GM12878 (cell line): ENCODE measurements around the gene FOXN4. TPM values are rescaled to one million over a fixed set of nuclear protein-coding genes. Genes with fewer than 3 reads are reported as not detected.

Experiments used
- ATAC-seq: fragments of 200-7000 bp; cut with Tn5 transposase; 3 replicates; pipeline ENCODE4 v1.9.1; 2020; ENCODE audit warnings: mild to moderate bottlenecking, moderate library complexity
- BruUV-seq: library from RNA; stranded (reverse); fragments of 400-500 nt; replicated peaks from 2 replicates; lab custom pipeline; 2021; lab: Mats Ljungman, UMichigan
- CTCF ChIA-PET: fragments of 300-600 bp; sonication (Branson Sonifier 250); formaldehyde crosslinking; extraction: SDS; loops from one replicate; lab custom pipeline; 2021; ENCODE audit warnings: inconsistent platforms; lab: Yijun Ruan, JAX
- POLR2A ChIA-PET: fragments of 350-600 bp; formaldehyde crosslinking; extraction: SDS; loops from one replicate; lab custom pipeline; 2021; ENCODE audit warnings: inconsistent platforms; lab: Charles Lee
- RAD21 ChIA-PET: fragments of 300-600 bp; sonication (Branson Sonifier 250); formaldehyde crosslinking; loops from one replicate; lab custom pipeline; 2023; ENCODE audit warnings: antibody characterized with exemption; ENCODE audit not compliant: unreplicated experiment; lab: Charles Lee
- SMC1A ChIA-PET: fragments of 300-600 bp; sonication (Branson Sonifier 250); formaldehyde crosslinking; loops from one replicate; lab custom pipeline; 2023; ENCODE audit not compliant: unreplicated experiment, uncharacterized antibody; lab: Charles Lee
- DNase-seq: peaks from one replicate; pipeline ENCODE4 v3.0.0-alpha.2; 2011; ENCODE audit warnings: low read depth, low spot score
- FAIRE-seq: peaks from 3 replicates; lab custom pipeline; 2011; peaks lifted over from hg19 to GRCh38; lab: Jason Lieb, UNC
- H2AFZ ChIP-seq: 2 replicates; pipeline ENCODE4 v1.6.0; 2011; ENCODE audit warnings: low read depth, low read length, control low read depth; ENCODE audit not compliant: control insufficient read depth
- H3K27ac ChIP-seq: 2 replicates; pipeline ENCODE4 v1.5.1; 2011; ENCODE audit warnings: control low read depth; ENCODE audit not compliant: control insufficient read depth, insufficient read depth
- H3K27me3 ChIP-seq, 2 experiments: replicated peaks in 1 of 2; 2 replicates each; pipeline versions ENCODE4 v1.6.0 to v1.6.1; 2011; ENCODE audit warnings: low read length in 1 of 2; ENCODE audit not compliant: control insufficient read depth in 2 of 2, insufficient read depth in 2 of 2
- H3K36me3 ChIP-seq, 2 experiments: 2 replicates each; pipeline ENCODE4 v1.5.1; 2011; ENCODE audit warnings: low read length in 1 of 2; ENCODE audit not compliant: control insufficient read depth in 2 of 2, insufficient read depth in 2 of 2
- H3K4me1 ChIP-seq: 2 replicates; pipeline ENCODE4 v1.6.1; 2011; ENCODE audit warnings: mild to moderate bottlenecking, low read length, moderate library complexity, mixed read lengths; ENCODE audit not compliant: control insufficient read depth, insufficient read depth
- H3K4me2 ChIP-seq: 2 replicates; pipeline ENCODE4 v1.6.0; 2011; ENCODE audit warnings: control low read depth; ENCODE audit not compliant: control insufficient read depth, insufficient read depth
- H3K4me3 ChIP-seq: fragments of 200-600 bp; sonication (generic); 2 replicates; pipeline ENCODE4 v1.5.1; 2016
- H3K79me2 ChIP-seq: 2 replicates; pipeline ENCODE4 v1.6.0; 2011; ENCODE audit warnings: low read length; ENCODE audit not compliant: control insufficient read depth, insufficient read depth
- H3K9ac ChIP-seq: 2 replicates; pipeline ENCODE4 v1.8.0; 2011; ENCODE audit warnings: low read length, control low read depth, mixed read lengths; ENCODE audit not compliant: control insufficient read depth, insufficient read depth
- H3K9me3 ChIP-seq: replicated peaks from 3 replicates; pipeline ENCODE4 v1.5.1; 2011; ENCODE audit warnings: mild to moderate bottlenecking, low read length; ENCODE audit not compliant: control insufficient read depth, insufficient read depth
- H4K20me1 ChIP-seq: 2 replicates; pipeline ENCODE4 v1.6.0; 2011; ENCODE audit not compliant: control insufficient read depth, insufficient read depth
- BMI1 ChIP-seq: fragments of 450-650 bp; IDR thresholded peaks from 2 replicates; pipeline ENCODE4 v1.6.1; 2016; ENCODE audit warnings: mild to moderate bottlenecking, moderate library complexity, borderline replicate concordance
- CBX3 ChIP-seq: fragments of 200-600 bp; sonication (generic); IDR thresholded peaks from 2 replicates; pipeline ENCODE4 v1.6.1; 2016; ENCODE audit warnings: low read depth, borderline replicate concordance
- EGR1 ChIP-seq, 2 experiments: IDR thresholded peaks; 1 replicate in 1 of 2; 2 replicates in 1 of 2; pipeline ENCODE4 v1.6.1; 2011 to 2012; ENCODE audit warnings: low read depth in 2 of 2, low read length in 2 of 2, borderline replicate concordance in 1 of 2, mild to moderate bottlenecking in 1 of 2, moderate library complexity in 1 of 2
- SREBF1 ChIP-seq: IDR thresholded peaks from 2 replicates; pipeline ENCODE4 v1.6.1; 2012; ENCODE audit warnings: mild to moderate bottlenecking, low read length
- WGBS: methylation state at CpG from one replicate; pipeline ENCODE4 v1.1.6; 2016; ENCODE audit warnings: low lambda C conversion rate; ENCODE audit not compliant: insufficient replicate concordance, insufficient coverage; ENCODE audit errors: missing lambda C conversion rate; 5-methylcytosine and 5-hydroxymethylcytosine counted together
- in situ Hi-C: fragments of 300-500 bp; cut with MboI; formaldehyde crosslinking; loops from 9 replicates; pipeline ENCODE4 v1.14.3; 2018; ENCODE audit warnings: mixed read lengths
- intact Hi-C: fragments of 100-400 bp; cut with micrococcal nuclease; formaldehyde crosslinking; loops from one replicate; pipeline ENCODE4 v1.14.2; 2022; ENCODE audit not compliant: unreplicated experiment
- polyA plus RNA-seq, 11 experiments: library from polyadenylated mRNA; depleted of rRNA in 4 of 11; unstranded in 6 of 11; stranded (reverse) in 5 of 11; fragments of >200 nt; fragmentation: Nextera tagmentation in 4 of 11; fragmentation: Illumina TruSeq in 1 of 11; extraction: Ambion mirVana in 4 of 11; extraction: Trizol in 1 of 11; gene quantifications; 1 replicate in 1 of 11; 2 replicates in 10 of 11; pipeline versions ENCODE4 v1.2.1 to v1.2.3, GENCODE V29; 2011 to 2016; ENCODE audit warnings: inconsistent platforms in 2 of 11, missing spikeins in 2 of 11, low read depth in 1 of 11
- total RNA-seq, 4 experiments: library from RNA; depleted of rRNA in 3 of 4; stranded (reverse); fragments of >200 nt in 3 of 4; fragmentation: Illumina TruSeq in 1 of 4; extraction: Trizol in 1 of 4; gene quantifications; 2 replicates each; pipeline versions ENCODE4 v1.2.1 to v1.2.3, GENCODE V29; 2013 to 2021
- TF ChIP-seq, protein P1 (sequence below): IDR thresholded peaks from 2 replicates; pipeline ENCODE4 v1.6.1; 2012; ENCODE audit warnings: low read depth, low read length, improper control_type of control experiment
- TF ChIP-seq, protein P2 (sequence below): IDR thresholded peaks from 2 replicates; pipeline ENCODE4 v1.6.1; 2012; ENCODE audit warnings: mild to moderate bottlenecking, low read depth, low read length
- TF ChIP-seq, protein P3 (sequence below): fragments of 450-650 bp; IDR thresholded peaks from 2 replicates; pipeline ENCODE4 v1.6.1; 2017; ENCODE audit warnings: mild to moderate bottlenecking

Gene FOXN4
- total and polyA plus RNA-seq, 10 of the 15 experiments (the other 5 are each of a cell fraction or from before 2014, with no cell fraction given), result not detected

DNA sequence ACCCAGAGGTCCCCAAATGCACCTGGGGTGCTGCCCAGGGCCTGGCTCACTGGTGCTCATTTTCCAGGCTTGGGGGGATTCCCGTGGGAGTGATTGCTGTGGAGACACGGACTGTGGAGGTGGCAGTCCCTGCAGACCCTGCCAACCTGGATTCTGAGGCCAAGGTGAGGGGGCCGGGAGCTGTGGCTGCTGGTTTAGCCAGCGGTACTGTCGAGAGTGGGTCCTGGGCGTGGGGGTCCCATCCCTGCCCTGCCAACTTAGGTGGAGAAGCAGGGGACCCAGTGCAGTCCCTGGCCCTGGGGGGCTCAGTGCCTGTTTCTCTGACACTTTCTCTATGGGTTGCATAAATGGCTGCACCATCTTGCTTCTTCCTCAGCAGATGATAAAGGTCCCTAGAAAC, 50.9 kb downstream of the FOXN4 start:
- ChIA-PET RAD21 (no interaction called here), CTCF (no interaction called here), POLR2A (no interaction called here), SMC1A (no interaction called here)
- intact Hi-C loops (no loop called here), in situ Hi-C loops (no loop called here)
- Histone ChIP-seq H3K79me2 (no peaks in the 10 kb centered on the region), H3K9me3 (peaks cover 2% of the 10 kb centered on the region; the same call in 1 of the 3 replicates), H2AFZ (no peak overlapping the region), H3K9ac (no peak overlapping the region), H4K20me1 (no peaks in the 10 kb centered on the region), H3K27ac (no peak overlapping the region), H3K27me3 (no peaks in the 10 kb centered on the region), H3K4me1 (no peaks in the 10 kb centered on the region), H3K4me2 (no peak overlapping the region), H3K4me3 (no peak overlapping the region), H3K36me3 (no peaks in the 10 kb centered on the region)
- 31% methylated on average over 6 of the region's 6 CpGs for WGBS
- ATAC-seq, result no peak
- no peak for DNase-seq
- TF ChIP-seq, protein P1, sequence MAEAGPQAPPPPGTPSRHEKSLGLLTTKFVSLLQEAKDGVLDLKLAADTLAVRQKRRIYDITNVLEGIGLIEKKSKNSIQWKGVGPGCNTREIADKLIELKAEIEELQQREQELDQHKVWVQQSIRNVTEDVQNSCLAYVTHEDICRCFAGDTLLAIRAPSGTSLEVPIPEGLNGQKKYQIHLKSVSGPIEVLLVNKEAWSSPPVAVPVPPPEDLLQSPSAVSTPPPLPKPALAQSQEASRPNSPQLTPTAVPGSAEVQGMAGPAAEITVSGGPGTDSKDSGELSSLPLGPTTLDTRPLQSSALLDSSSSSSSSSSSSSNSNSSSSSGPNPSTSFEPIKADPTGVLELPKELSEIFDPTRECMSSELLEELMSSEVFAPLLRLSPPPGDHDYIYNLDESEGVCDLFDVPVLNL, result no peak
- TF ChIP-seq, protein P2, sequence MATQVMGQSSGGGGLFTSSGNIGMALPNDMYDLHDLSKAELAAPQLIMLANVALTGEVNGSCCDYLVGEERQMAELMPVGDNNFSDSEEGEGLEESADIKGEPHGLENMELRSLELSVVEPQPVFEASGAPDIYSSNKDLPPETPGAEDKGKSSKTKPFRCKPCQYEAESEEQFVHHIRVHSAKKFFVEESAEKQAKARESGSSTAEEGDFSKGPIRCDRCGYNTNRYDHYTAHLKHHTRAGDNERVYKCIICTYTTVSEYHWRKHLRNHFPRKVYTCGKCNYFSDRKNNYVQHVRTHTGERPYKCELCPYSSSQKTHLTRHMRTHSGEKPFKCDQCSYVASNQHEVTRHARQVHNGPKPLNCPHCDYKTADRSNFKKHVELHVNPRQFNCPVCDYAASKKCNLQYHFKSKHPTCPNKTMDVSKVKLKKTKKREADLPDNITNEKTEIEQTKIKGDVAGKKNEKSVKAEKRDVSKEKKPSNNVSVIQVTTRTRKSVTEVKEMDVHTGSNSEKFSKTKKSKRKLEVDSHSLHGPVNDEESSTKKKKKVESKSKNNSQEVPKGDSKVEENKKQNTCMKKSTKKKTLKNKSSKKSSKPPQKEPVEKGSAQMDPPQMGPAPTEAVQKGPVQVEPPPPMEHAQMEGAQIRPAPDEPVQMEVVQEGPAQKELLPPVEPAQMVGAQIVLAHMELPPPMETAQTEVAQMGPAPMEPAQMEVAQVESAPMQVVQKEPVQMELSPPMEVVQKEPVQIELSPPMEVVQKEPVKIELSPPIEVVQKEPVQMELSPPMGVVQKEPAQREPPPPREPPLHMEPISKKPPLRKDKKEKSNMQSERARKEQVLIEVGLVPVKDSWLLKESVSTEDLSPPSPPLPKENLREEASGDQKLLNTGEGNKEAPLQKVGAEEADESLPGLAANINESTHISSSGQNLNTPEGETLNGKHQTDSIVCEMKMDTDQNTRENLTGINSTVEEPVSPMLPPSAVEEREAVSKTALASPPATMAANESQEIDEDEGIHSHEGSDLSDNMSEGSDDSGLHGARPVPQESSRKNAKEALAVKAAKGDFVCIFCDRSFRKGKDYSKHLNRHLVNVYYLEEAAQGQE, result no peak
- TF ChIP-seq, protein P3, sequence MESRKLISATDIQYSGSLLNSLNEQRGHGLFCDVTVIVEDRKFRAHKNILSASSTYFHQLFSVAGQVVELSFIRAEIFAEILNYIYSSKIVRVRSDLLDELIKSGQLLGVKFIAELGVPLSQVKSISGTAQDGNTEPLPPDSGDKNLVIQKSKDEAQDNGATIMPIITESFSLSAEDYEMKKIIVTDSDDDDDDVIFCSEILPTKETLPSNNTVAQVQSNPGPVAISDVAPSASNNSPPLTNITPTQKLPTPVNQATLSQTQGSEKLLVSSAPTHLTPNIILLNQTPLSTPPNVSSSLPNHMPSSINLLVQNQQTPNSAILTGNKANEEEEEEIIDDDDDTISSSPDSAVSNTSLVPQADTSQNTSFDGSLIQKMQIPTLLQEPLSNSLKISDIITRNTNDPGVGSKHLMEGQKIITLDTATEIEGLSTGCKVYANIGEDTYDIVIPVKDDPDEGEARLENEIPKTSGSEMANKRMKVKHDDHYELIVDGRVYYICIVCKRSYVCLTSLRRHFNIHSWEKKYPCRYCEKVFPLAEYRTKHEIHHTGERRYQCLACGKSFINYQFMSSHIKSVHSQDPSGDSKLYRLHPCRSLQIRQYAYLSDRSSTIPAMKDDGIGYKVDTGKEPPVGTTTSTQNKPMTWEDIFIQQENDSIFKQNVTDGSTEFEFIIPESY, result no peak
- TF ChIP-seq SREBF1, result no peak
- no peak for TF ChIP-seq EGR1 (IDR thresholded peaks at IDR 0.05; ENCODE audit: borderline replicate concordance in 1 of 2, low read depth in 2 of 2, low read length in 2 of 2)
- TF ChIP-seq BMI1, result no peak
- no peak for TF ChIP-seq CBX3
- no TSS peak for BruUV-seq
- FAIRE-seq, result no peak
